ENCODE data around the gene ZBTB20. TPM values are rescaled to one million over a fixed set of nuclear protein-coding genes. Genes with fewer than 3 reads are reported as not detected.

Gene ZBTB20
- total and polyA plus RNA-seq, 2 donors (not counting 1 experiment from before 2014, with no cell fraction given) = 4.0 to 123 TPM

DNA sequence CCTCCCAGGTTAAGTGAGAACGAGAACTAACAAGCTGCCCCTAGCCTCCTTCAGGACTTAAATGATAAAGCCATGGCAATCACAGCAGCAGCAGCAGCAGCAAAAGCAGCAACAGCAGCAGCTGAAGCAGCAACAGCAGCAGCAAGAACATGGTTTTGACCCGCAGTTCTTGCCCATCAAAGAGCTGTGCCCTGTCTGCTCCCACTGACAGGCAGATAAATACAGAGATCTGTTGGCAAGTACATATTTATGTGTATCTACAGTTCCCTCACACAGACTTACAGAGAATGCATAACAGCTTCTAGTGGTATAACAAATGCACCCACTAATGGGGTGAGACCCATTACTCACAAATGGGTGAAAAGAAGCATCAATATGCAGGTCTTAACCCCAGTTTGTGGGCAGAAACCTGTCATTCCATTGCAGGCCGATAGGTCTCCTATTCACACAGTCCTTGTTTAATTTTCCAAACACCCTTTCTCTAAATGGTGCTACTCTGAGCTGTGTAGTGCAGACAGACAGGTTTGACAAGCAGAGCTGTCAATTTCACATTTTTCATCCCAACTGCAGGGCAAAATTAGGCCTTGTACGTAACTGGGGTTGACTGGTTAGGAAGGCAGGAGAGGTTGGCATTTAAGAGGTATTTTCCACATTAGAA lies 537.0 kb downstream of the ZBTB20 start:
- Mint-ChIP-seq H3K4me1 (no peaks in the 10 kb centered on the region), H3K9me3 (ENCODE audit: insufficient read depth) (no peaks in the 10 kb centered on the region), H3K27me3 (no peaks in the 10 kb centered on the region), H3K4me3 (no peak overlapping the region), H3K27ac (no peak overlapping the region)
- TF ChIP-seq, protein P1, sequence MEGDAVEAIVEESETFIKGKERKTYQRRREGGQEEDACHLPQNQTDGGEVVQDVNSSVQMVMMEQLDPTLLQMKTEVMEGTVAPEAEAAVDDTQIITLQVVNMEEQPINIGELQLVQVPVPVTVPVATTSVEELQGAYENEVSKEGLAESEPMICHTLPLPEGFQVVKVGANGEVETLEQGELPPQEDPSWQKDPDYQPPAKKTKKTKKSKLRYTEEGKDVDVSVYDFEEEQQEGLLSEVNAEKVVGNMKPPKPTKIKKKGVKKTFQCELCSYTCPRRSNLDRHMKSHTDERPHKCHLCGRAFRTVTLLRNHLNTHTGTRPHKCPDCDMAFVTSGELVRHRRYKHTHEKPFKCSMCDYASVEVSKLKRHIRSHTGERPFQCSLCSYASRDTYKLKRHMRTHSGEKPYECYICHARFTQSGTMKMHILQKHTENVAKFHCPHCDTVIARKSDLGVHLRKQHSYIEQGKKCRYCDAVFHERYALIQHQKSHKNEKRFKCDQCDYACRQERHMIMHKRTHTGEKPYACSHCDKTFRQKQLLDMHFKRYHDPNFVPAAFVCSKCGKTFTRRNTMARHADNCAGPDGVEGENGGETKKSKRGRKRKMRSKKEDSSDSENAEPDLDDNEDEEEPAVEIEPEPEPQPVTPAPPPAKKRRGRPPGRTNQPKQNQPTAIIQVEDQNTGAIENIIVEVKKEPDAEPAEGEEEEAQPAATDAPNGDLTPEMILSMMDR (IDR thresholded peaks at IDR 0.05) = no peak
- TF ChIP-seq EZH2 (IDR thresholded peaks at IDR 0.05; ENCODE audit: borderline replicate concordance, insufficient read depth, low read depth, low read length, poor library complexity, severe bottlenecking) = no peak
- ChIA-PET CTCF (no interaction called here), POLR2A (no interaction called here)
- ATAC-seq (ENCODE audit: low read depth) = no peak
- no peak overlapping the region for H3K4me2 ChIP-seq (replicated peaks; ENCODE audit: low read depth, low read length, poor library complexity, severe bottlenecking)
- no peaks in the 10 kb centered on the region for H4K20me1 ChIP-seq (ENCODE audit: control insufficient read depth, insufficient read depth, low read length, poor library complexity, severe bottlenecking)
- H3K9ac ChIP-seq (ENCODE audit: low read length) = no peak overlapping the region
- intact Hi-C loops (cut with micrococcal nuclease) = no loop called here
- H2AFZ ChIP-seq (ENCODE audit: insufficient read depth, low read depth, low read length, poor library complexity, severe bottlenecking) = no peak overlapping the region
- H3K27me3 ChIP-seq (replicated peaks in 1 of 4; ENCODE audit: control extremely low read depth in 1 of 4, control insufficient read depth in 3 of 4, insufficient read depth in 4 of 4, low read length in 3 of 4) = no peaks in the 10 kb centered on the region
- no peaks in the 10 kb centered on the region for H3K4me1 ChIP-seq (ENCODE audit: control insufficient read depth in 2 of 2, insufficient read depth in 2 of 2, low read length in 2 of 2)
- H3K9me3 ChIP-seq (ENCODE audit: control extremely low read depth in 1 of 3, control insufficient read depth in 2 of 3, insufficient read depth in 1 of 3, low read length in 2 of 3) = no peaks in the 10 kb centered on the region
- no peak for DNase-seq
- H3K79me2 ChIP-seq (ENCODE audit: control insufficient read depth, insufficient read depth, low read length) = no peaks in the 10 kb centered on the region
- no peaks in the 10 kb centered on the region for H3K36me3 ChIP-seq (replicated peaks in 1 of 2; ENCODE audit: control extremely low read depth in 1 of 2, control insufficient read depth in 1 of 2, extremely low read depth in 1 of 2, insufficient read depth in 2 of 2, low read length in 1 of 2)
- 100% methylated on average over 2 of the region's 4 CpGs for WGBS (ENCODE audit: insufficient coverage)
- H3K27ac ChIP-seq (ENCODE audit: low read length in 2 of 2) = no peak overlapping the region
- no peak overlapping the region for H3K4me3 ChIP-seq (ENCODE audit: control extremely low read depth in 1 of 5, extremely low read depth in 1 of 5, insufficient read depth in 1 of 5, low read depth in 2 of 5, low read length in 4 of 5)

GRCh38 chr3:114608293-114608692 lies 538.8 kb downstream of the ZBTB20 start:
- Histone ChIP-seq H2AFZ (ENCODE audit: insufficient read depth, low read depth, low read length, poor library complexity, severe bottlenecking) (no peak overlapping the region), H3K9ac (ENCODE audit: low read length) (no peak overlapping the region), H3K27me3 (replicated peaks in 1 of 4; ENCODE audit: control extremely low read depth in 1 of 4, control insufficient read depth in 3 of 4, insufficient read depth in 4 of 4, low read length in 3 of 4) (no peaks in the 10 kb centered on the region), H3K4me1 (ENCODE audit: control insufficient read depth in 2 of 2, insufficient read depth in 2 of 2, low read length in 2 of 2) (no peaks in the 10 kb centered on the region), H3K9me3 (ENCODE audit: control extremely low read depth in 1 of 3, control insufficient read depth in 2 of 3, insufficient read depth in 1 of 3, low read length in 2 of 3) (no peaks in the 10 kb centered on the region), H3K27ac (ENCODE audit: low read length in 2 of 2) (no peak overlapping the region), H3K4me3 (ENCODE audit: control extremely low read depth in 1 of 5, extremely low read depth in 1 of 5, insufficient read depth in 1 of 5, low read depth in 2 of 5, low read length in 4 of 5) (no peak overlapping the region), H4K20me1 (ENCODE audit: control insufficient read depth, insufficient read depth, low read length, poor library complexity, severe bottlenecking) (no peaks in the 10 kb centered on the region), H3K4me2 (replicated peaks; ENCODE audit: low read depth, low read length, poor library complexity, severe bottlenecking) (no peak overlapping the region), H3K36me3 (replicated peaks in 1 of 2; ENCODE audit: control extremely low read depth in 1 of 2, control insufficient read depth in 1 of 2, extremely low read depth in 1 of 2, insufficient read depth in 2 of 2, low read length in 1 of 2) (no peaks in the 10 kb centered on the region), H3K79me2 (ENCODE audit: control insufficient read depth, insufficient read depth, low read length) (no peaks in the 10 kb centered on the region)
- ChIA-PET POLR2A (no interaction called here), CTCF (no interaction called here)
- Mint-ChIP-seq H3K4me3 (no peak overlapping the region), H3K27me3 (no peaks in the 10 kb centered on the region), H3K4me1 (no peaks in the 10 kb centered on the region), H3K27ac (no peak overlapping the region), H3K9me3 (ENCODE audit: insufficient read depth) (no peaks in the 10 kb centered on the region)
- no peak for TF ChIP-seq EZH2 (IDR thresholded peaks at IDR 0.05; ENCODE audit: borderline replicate concordance, insufficient read depth, low read depth, low read length, poor library complexity, severe bottlenecking)
- TF ChIP-seq, protein P1 (IDR thresholded peaks at IDR 0.05) = no peak
- ATAC-seq (ENCODE audit: low read depth) = no peak
- intact Hi-C loops (cut with micrococcal nuclease) = no loop called here
- no CpG with 5 or more reads among the region's 1 CpG for WGBS (ENCODE audit: insufficient coverage)
- no peak for DNase-seq

All from B cell (primary cell).